Activated CD8-positive, alpha-beta memory T cell treated with anti-CD3 and anti-CD28 coated beads, Interleukin-2, amount 50 U/mL, for 24 hours (primary cell): Measurements from ENCODE around the gene CTIF.

Experiments used
- DNase-seq: peaks from one replicate; pipeline ENCODE4 v3.0.0-alpha.2; 2020; ENCODE audit errors: extremely low read depth

The CTIF gene

GRCh38 chr18:48551100-48551499 lies 12.3 kb downstream of the CTIF start:
- DNase-seq: no peak

GRCh38 chr18:48552130-48552529 lies 13.3 kb downstream of the CTIF start:
- no peak for DNase-seq

GRCh38 chr18:48553236-48553635 lies 14.4 kb downstream of the CTIF start:
- no peak for DNase-seq

GRCh38 chr18:48554610-48555400 lies 16.0 kb downstream of the CTIF start:
- no peak for DNase-seq

GRCh38 chr18:48555465-48555995 lies 16.7 kb downstream of the CTIF start:
- DNase-seq: no peak

GRCh38 chr18:48557640-48558174 lies 18.9 kb downstream of the CTIF start:
- no peak for DNase-seq

- DNase-seq: no peak
Measured at GRCh38 chr18:48558248-48558647, 19.4 kb downstream of the CTIF start.

GRCh38 chr18:48560491-48560890 lies 21.7 kb downstream of the CTIF start:
- DNase-seq: no peak

- no peak for DNase-seq
Measured at GRCh38 chr18:48562075-48562474, 23.2 kb downstream of the CTIF start.

GRCh38 chr18:48563027-48563426 lies 24.2 kb downstream of the CTIF start:
- no peak for DNase-seq

- no peak for DNase-seq
Measured at GRCh38 chr18:48564139-48564538, 25.3 kb downstream of the CTIF start.

GRCh38 chr18:48565105-48565504 lies 26.3 kb downstream of the CTIF start:
- DNase-seq: no peak

GRCh38 chr18:48566589-48566988 lies 27.8 kb downstream of the CTIF start:
- no peak for DNase-seq

GRCh38 chr18:48567388-48567787 lies 28.6 kb downstream of the CTIF start:
- no peak for DNase-seq

- no peak for DNase-seq
Measured at GRCh38 chr18:48569139-48569914, 30.5 kb downstream of the CTIF start.

GRCh38 chr18:48569915-48570264 lies 31.1 kb downstream of the CTIF start:
- DNase-seq: no peak

GRCh38 chr18:48570313-48570712 lies 31.5 kb downstream of the CTIF start:
- DNase-seq: no peak

GRCh38 chr18:48571639-48572384 lies 33.0 kb downstream of the CTIF start:
- DNase-seq: no peak

- DNase-seq: no peak
Measured at GRCh38 chr18:48572402-48573126, 33.7 kb downstream of the CTIF start.

GRCh38 chr18:48573632-48574283 lies 34.9 kb downstream of the CTIF start:
- DNase-seq: no peak
